OCI-LY1 (cell line): Measurements from ENCODE around the gene FBXW4.

ENCODE experiments used
- EZH2 ChIP-seq: fragments of 200-600 bp; sonication (generic), shearing (Covaris generic); IDR thresholded peaks from 2 replicates; pipeline ENCODE4 v1.8.0; 2017; ENCODE audit warnings: borderline replicate concordance, mixed run types, mild to moderate bottlenecking, antibody characterized with exemption, low read length, moderate library complexity, mixed read lengths
- TF ChIP-seq, protein P1 (sequence below): fragments of 200-600 bp; sonication (generic), shearing (Covaris generic); IDR thresholded peaks from 2 replicates; pipeline ENCODE4 v1.5.1; 2017; ENCODE audit warnings: mild to moderate bottlenecking, antibody characterized with exemption, low read length, moderate library complexity, mixed read lengths

DNA sequence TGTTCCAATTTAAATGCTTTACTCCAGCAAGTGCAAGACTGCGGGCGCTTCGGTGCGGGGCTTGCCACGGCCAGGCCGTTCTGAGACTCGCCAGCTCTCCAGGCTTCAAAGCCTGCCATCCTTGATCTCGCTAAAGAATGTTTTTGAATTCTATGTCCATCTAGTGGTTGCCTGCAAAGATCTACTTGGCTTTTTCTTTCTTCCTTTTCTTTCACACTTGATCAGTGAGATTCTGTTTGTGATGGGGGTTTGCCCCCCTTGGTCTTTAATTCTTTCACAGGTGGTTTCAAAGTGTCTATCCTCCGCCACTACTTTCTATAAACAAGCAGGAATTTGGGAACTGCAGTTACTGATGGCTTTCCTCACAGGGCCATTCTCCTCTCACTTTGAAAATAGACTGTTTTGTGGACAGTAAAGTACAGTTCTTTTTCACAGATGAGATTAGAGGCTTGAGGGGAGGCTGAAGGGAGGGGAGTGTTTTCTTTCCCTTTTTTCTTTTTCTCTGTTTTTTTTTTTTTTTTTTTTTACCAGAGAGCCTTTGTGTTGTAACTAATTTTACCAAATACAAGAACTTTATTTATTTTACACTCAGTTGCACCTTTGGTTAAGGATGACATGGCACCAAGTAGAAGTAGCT, 15.2 kb upstream of the FBXW4 start:
- TF ChIP-seq, protein P1, sequence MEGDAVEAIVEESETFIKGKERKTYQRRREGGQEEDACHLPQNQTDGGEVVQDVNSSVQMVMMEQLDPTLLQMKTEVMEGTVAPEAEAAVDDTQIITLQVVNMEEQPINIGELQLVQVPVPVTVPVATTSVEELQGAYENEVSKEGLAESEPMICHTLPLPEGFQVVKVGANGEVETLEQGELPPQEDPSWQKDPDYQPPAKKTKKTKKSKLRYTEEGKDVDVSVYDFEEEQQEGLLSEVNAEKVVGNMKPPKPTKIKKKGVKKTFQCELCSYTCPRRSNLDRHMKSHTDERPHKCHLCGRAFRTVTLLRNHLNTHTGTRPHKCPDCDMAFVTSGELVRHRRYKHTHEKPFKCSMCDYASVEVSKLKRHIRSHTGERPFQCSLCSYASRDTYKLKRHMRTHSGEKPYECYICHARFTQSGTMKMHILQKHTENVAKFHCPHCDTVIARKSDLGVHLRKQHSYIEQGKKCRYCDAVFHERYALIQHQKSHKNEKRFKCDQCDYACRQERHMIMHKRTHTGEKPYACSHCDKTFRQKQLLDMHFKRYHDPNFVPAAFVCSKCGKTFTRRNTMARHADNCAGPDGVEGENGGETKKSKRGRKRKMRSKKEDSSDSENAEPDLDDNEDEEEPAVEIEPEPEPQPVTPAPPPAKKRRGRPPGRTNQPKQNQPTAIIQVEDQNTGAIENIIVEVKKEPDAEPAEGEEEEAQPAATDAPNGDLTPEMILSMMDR = no peak
- no peak for TF ChIP-seq EZH2
